Ishikawa (cell line): ENCODE measurements around the gene NACC2.

Experiments used
- CEBPB ChIP-seq: IDR thresholded peaks from 2 replicates; pipeline ENCODE4 v1.6.1; 2012
- CREB1 ChIP-seq: IDR thresholded peaks from 2 replicates; pipeline ENCODE4 v1.6.1; 2012; ENCODE audit warnings: low read depth
- EGR1 ChIP-seq: IDR thresholded peaks from 2 replicates; pipeline ENCODE4 v1.6.1; 2012
- EP300 ChIP-seq: IDR thresholded peaks from 2 replicates; pipeline ENCODE4 v1.6.1; 2012; ENCODE audit warnings: borderline replicate concordance
- FOXM1 ChIP-seq: IDR thresholded peaks from 2 replicates; pipeline ENCODE4 v1.6.1; 2012; ENCODE audit warnings: low read depth, borderline replicate concordance
- MAX ChIP-seq: IDR thresholded peaks from 2 replicates; pipeline ENCODE4 v1.6.1; 2012
- NFIC ChIP-seq: IDR thresholded peaks from 2 replicates; pipeline ENCODE4 v1.6.1; 2012
- RAD21 ChIP-seq: IDR thresholded peaks from 2 replicates; pipeline ENCODE4 v1.6.1; 2012; ENCODE audit warnings: low read depth
- REST ChIP-seq: IDR thresholded peaks from 2 replicates; pipeline ENCODE4 v1.6.1; 2012; ENCODE audit warnings: low read depth, mild to moderate bottlenecking
- TAF1 ChIP-seq: IDR thresholded peaks from 2 replicates; pipeline ENCODE4 v1.6.1; 2012; ENCODE audit warnings: low read depth, mild to moderate bottlenecking
- TCF12 ChIP-seq: IDR thresholded peaks from 2 replicates; pipeline ENCODE4 v1.6.1; 2012; ENCODE audit warnings: low read depth
- TEAD4 ChIP-seq: IDR thresholded peaks from 2 replicates; pipeline ENCODE4 v1.6.1; 2012
- USF1 ChIP-seq: IDR thresholded peaks from 2 replicates; pipeline ENCODE4 v1.6.1; 2012
- YY1 ChIP-seq: IDR thresholded peaks from 2 replicates; pipeline ENCODE4 v1.6.1; 2012; ENCODE audit warnings: low read depth
- ZBTB7A ChIP-seq: IDR thresholded peaks from 2 replicates; pipeline ENCODE4 v1.6.1; 2012; ENCODE audit warnings: low read depth

NACC2 gene

GRCh38 chr9:136116360-136117098 lies 21.4 kb upstream of the NACC2 start:
- TF ChIP-seq USF1 (no peak), TEAD4 (no peak), MAX (no peak), ZBTB7A (no peak), EGR1 (no peak), RAD21 (no peak), FOXM1 (no peak), CREB1 (no peak), TAF1 (no peak), TCF12 (no peak), NFIC (no peak), YY1 (no peak), CEBPB (no peak), EP300 (no peak), REST (no peak)

- no peak for TF ChIP-seq NFIC
- TF ChIP-seq RAD21, result no peak
- TF ChIP-seq CREB1, result no peak
- no peak for TF ChIP-seq ZBTB7A
- no peak for TF ChIP-seq TCF12
- TF ChIP-seq MAX, result no peak
- TF ChIP-seq TAF1, result no peak
- no peak for TF ChIP-seq USF1
- no peak for TF ChIP-seq CEBPB
- TF ChIP-seq REST, result no peak
- TF ChIP-seq YY1, result no peak
- TF ChIP-seq EP300, result no peak
- TF ChIP-seq FOXM1, result no peak
- TF ChIP-seq EGR1, result no peak
- TF ChIP-seq TEAD4, result no peak
These were observed 20.7 kb upstream of the NACC2 start for GRCh38 chr9:136115641-136116359.

GRCh38 chr9:136115206-136115605 lies 20.1 kb upstream of the NACC2 start:
- no peak for TF ChIP-seq USF1
- TF ChIP-seq RAD21, result no peak
- no peak for TF ChIP-seq CREB1
- no peak for TF ChIP-seq TCF12
- no peak for TF ChIP-seq ZBTB7A
- TF ChIP-seq FOXM1, result no peak
- TF ChIP-seq MAX, result no peak
- TF ChIP-seq TEAD4, result no peak
- no peak for TF ChIP-seq NFIC
- no peak for TF ChIP-seq REST
- TF ChIP-seq EGR1, result no peak
- no peak for TF ChIP-seq CEBPB
- no peak for TF ChIP-seq EP300
- no peak for TF ChIP-seq TAF1
- TF ChIP-seq YY1, result no peak
